Activated CD4-positive, CD25-positive, alpha-beta regulatory T cell treated with anti-CD3 and anti-CD28 coated beads, Interleukin-2, amount 50 U/mL, for 16 hours (primary cell): ENCODE measurements around the gene HDAC9.

Source experiments
- DNase-seq: peaks from one replicate; pipeline ENCODE4 v3.0.0-alpha.2; 2020; ENCODE audit warnings: low read depth, low spot score

The HDAC9 gene

GRCh38 chr7:18495412-18496340 lies at the start of gene HDAC9:
Gene HDAC9, plus strand, starts transcription at chr7:18495749. Its CDS starts 554 bp downstream, at chr7:18496303.
- DNase-seq, result no peak

DNA sequence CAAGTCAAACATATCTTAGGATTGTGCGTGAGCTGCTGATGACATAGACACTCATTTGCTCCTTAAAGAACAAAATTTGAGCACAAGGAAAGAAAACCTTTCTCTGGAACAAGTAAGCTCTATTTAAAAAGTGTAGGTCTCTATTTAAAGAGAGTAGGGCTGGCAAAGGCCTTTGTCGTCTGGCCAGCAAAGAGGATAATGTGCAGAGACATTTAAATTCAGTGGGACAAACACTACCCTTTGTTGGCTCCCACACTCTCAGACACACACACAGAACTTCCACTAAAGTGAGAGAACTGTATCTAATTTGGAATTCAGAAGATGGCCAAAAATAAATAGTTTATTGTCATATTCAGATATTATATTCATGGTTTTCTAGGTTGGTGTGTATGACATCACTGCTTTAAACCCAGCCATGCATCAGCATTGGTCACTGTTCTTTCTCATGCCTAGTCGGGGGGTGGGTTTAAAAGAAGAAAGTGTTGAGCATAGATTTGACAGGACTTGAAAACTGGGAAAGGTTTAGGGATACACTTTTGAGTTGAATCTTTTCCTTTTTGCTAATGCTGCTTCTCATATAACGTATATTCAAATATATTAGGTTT lies 49.5 kb upstream of the HDAC9 start:
- no peak for DNase-seq

DNA sequence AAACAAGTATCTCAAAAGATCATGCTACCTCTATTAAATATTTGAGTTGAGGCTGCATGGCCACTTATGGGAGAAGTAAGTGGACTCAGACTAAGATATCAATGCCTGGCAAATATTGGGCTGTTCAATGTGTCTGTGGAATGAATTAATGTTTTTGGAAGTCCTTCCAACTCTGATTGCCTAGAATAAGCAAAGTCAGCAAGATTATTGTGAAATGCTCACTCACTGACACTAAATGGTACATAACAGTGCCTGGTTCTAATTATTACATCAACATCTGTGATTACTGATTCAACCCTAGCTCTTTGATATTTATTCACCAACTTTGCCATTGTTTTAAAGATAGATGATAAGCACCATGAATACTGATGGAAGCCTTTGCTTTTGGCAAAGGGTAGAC lies 45.5 kb upstream of the HDAC9 start:
- no peak for DNase-seq

DNA sequence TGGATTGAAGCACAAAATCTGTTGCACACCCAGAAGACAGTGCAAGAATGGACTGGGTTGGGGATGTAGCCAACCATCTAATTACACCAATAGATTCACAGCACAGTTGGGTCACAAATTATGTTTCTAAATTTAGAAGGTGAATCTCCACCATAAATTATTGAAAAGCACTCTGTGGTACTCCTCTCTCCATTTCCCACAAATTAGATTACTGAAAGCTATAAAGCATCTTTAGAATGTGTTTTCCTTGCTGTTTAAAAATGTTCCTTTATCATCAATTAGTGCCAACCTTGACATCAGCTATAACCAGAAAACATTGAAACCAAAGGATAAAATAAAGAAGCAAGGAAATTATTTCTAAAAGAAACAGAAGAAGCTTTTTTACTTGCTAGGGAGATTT lies 39.9 kb upstream of the HDAC9 start:
- no peak for DNase-seq

- no peak for DNase-seq
These were observed 37.7 kb upstream of the HDAC9 start for GRCh38 chr7:18457832-18458231.

- DNase-seq, result no peak
These were observed 36.7 kb upstream of the HDAC9 start for GRCh38 chr7:18458830-18459229.

DNA sequence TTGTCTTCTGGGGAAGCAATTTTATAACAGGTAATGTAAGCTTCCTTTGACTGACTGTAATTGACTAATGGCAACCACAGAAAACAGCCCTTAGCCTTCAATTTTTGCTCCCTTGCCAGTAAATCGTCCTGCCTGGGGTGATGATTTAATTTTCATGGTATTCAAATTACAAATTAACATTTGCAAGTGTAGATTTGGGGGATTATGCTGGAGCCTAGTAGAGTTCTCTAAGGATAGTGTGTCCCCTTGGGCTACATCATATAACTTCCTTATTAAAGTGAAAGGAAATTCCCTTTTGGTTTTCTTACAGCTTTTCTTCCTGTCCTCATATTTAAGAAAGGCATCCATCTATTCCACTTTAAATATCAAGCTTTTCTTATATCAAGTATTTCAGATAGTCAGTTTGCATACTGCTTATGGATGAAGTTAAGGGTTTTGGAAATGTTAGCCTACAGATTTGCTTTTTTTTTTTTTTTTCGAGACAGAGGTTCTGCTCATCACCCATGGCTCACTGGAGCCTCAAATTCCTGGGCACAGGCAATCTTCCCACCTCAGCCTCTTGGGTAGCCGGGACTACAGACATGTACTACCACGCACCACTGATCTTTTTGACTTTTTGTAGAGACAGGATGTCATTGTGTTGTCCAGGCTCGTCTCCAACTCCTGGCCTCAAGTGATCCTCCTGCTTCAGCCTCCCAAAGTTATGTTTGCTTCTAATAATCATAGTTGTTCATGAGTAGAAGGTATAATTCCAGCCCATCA lies 35.9 kb upstream of the HDAC9 start:
- DNase-seq, result no peak

GRCh38 chr7:18461785-18462467 lies 33.6 kb upstream of the HDAC9 start:
- no peak for DNase-seq

DNA sequence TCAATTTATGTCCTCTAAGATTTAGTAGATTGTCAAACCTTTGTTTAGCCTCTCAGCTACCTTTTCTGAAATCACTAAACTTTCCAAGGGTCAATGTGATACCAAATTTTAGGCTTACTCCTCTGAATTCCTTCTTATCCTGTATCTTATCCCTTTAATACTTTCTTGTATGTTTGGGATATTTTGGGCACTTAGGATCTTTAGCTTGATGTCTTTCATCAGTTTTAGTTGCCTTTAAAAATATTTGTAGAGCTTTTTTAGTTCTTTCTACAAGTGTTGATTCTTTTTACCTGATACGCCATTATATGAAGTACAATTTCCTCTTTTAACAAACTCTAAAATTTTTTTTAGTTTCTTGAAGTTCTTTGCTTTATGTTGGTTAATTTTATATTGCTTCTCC lies 30.7 kb upstream of the HDAC9 start:
- no peak for DNase-seq

GRCh38 chr7:18467011-18467410 lies 28.5 kb upstream of the HDAC9 start:
- no peak for DNase-seq

- no peak for DNase-seq
These were observed 26.8 kb upstream of the HDAC9 start for GRCh38 chr7:18468795-18469194.

DNA sequence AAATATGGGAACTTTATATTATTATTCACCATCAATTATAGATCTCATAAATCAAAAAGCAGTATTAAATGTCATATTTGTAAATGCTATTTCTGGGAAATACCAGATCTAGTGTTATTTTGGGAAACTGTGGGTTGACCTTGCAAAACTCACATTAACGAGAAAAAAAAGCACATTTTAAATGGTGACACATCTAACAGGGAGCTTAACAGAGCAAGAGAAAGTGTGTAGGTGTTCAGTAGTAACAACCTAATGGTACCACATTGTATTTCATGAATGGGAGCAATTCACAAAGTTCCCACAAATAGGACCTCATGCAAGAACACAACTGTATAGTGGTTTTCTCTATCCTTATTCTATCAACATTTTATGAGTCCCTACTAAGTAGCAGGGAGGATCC lies 26.2 kb upstream of the HDAC9 start:
- DNase-seq, result no peak

GRCh38 chr7:18471476-18472160 lies 23.9 kb upstream of the HDAC9 start:
- no peak for DNase-seq

DNA sequence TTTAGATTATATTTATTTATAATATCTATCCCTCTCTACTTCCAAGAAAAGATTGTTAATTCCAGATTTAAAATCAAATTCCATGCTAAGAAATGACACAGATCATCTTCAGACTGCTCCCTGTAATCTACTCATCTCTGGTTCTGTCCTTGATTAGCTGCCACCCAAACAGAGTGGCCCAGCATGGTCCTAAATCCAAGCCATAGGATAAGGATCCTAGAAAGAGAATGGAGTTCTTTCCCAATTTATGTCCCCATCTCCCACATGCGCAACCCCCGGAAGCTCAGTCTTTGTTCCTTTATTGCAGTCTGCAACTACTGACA lies 23.4 kb upstream of the HDAC9 start:
- no peak for DNase-seq

DNA sequence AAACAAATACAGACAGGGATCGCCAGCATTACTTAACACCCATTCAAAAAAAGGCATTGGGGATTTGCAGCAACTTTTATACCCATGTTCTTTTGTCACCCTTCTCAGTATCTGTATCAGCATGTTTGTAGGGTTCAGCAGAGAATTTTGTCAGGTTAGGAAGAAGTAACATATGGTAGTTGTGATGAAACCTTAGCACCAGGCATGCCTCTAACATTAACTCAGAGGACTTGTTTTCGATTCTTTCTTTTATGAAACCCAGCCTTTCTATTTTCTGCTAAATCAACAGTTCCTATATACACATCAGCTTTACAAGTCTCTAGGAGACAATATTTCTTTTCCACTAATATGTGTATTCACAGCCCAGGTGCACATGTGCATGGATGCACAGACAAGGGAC lies 22.4 kb upstream of the HDAC9 start:
- DNase-seq, result no peak

GRCh38 chr7:18474944-18475343 lies 20.6 kb upstream of the HDAC9 start:
- no peak for DNase-seq

GRCh38 chr7:18475488-18475887 lies 20.1 kb upstream of the HDAC9 start:
- no peak for DNase-seq

DNA sequence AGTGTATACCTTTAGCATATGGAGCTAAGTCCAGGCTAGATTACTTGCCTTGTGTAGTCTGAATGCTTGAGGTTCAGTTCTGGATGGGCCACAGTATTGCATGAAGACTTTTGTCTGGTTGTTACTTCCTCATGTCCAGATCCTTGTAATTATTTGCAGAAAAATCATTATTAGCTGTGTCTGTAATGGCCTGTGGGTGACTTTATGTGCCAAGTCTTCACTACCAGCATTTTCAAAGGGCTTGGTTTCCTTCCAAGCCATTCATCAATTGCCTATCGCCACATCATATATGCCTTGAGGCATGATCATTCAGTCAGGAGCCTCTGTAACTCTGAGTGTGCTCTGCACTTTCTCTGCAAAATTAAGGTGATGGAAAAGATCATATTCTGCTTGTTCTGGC lies 13.8 kb upstream of the HDAC9 start:
- no peak for DNase-seq

GRCh38 chr7:18488049-18488448 lies 7.5 kb upstream of the HDAC9 start:
- no peak for DNase-seq

GRCh38 chr7:18489624-18490023 lies 5.9 kb upstream of the HDAC9 start:
- DNase-seq, result no peak

DNA sequence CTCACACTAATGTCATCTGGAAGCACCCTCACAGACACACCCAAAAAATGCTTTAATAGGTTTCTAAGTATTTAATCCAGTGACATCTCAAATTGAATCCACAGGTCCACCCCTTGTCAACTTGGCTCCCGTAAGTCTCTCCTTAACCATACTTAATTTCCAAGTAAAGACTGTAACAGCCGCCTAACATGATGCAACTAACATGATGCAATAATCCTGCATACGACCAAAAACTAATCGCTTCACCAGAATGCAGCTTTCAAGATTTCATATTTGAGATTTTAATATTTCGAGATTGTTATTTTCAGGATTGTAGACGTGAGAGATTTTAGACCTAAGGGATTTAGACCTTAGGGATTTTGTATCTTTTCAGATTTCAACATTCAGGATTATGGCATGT lies 3.7 kb upstream of the HDAC9 start:
- DNase-seq, result no peak
